ENCODE measurements around the gene SELENOH. TPM values are rescaled to one million over a fixed set of nuclear protein-coding genes. Genes with fewer than 3 reads are reported as not detected.
"Not testable (repeated sequence)": the region's sequence is repeated elsewhere in the genome, so short reads cannot be mapped to it uniquely, and the experiment has no call there.

SELENOH gene
- total RNA-seq, 1 donor from 2014 or later = 118 TPM

DNA sequence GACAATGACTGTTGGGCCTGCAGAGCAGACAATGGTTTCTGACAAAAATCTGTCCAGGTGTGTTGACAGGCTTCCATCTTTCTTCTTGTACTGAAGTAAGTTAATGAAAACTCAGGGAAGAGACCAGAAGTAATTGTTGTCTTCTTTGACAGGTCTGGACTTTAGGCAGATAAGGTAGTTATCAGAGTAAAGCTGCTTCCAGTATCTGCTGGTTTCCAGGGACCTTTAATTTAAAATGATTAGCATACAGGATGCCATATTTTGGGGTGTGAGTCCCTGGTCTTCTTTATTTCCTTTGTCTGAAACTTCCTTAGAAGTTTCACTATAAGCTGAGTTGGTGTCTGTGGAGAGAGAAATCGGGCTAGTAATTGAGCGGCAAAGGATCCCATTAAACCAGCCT, 27.5 kb upstream of the SELENOH start:
- Histone ChIP-seq H3K9me3 (no peaks in the 10 kb centered on the region), H3K36me3 (peaks cover 7% of the 10 kb centered on the region), H3K27me3 (ENCODE audit: low read depth) (no peaks in the 10 kb centered on the region), H3K27ac (no peak overlapping the region), H3K4me3 (peak overlapping the region; percentile 79), H3K4me1 (peaks cover 41% of the 10 kb centered on the region)
- ATAC-seq (no peak), DNase-seq (no peak)
- TF ChIP-seq, protein P1, sequence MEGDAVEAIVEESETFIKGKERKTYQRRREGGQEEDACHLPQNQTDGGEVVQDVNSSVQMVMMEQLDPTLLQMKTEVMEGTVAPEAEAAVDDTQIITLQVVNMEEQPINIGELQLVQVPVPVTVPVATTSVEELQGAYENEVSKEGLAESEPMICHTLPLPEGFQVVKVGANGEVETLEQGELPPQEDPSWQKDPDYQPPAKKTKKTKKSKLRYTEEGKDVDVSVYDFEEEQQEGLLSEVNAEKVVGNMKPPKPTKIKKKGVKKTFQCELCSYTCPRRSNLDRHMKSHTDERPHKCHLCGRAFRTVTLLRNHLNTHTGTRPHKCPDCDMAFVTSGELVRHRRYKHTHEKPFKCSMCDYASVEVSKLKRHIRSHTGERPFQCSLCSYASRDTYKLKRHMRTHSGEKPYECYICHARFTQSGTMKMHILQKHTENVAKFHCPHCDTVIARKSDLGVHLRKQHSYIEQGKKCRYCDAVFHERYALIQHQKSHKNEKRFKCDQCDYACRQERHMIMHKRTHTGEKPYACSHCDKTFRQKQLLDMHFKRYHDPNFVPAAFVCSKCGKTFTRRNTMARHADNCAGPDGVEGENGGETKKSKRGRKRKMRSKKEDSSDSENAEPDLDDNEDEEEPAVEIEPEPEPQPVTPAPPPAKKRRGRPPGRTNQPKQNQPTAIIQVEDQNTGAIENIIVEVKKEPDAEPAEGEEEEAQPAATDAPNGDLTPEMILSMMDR (IDR thresholded peaks at IDR 0.05) = no peak
- intact Hi-C loops (cut with DNase I) = no loop called here

DNA sequence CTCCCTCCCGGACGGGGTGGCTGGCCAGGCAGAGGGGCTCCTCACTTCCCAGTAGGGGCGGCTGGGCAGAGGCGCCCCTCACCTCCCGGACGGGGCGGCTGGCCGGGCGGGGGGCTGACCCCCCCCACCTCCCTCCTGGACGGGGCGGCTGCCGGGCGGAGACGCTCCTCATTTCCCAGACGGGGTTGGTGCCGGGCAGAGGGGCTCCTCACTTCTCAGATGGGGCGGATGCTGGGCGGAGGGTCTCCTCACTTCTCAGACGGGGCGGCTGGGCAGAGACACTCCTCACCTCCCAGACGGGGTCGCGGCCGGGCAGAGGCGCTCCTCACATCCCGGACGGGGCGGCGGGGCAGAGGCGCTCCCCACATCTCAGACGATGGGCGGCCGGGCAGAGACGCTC, 24.6 kb upstream of the SELENOH start:
- H3K27me3 ChIP-seq (ENCODE audit: low read depth); DNase-seq; H3K9me3 ChIP-seq; H3K27ac ChIP-seq; intact Hi-C loops (cut with DNase I); ATAC-seq; H3K4me3 ChIP-seq: not testable (repeated sequence)
- Histone ChIP-seq H3K36me3 (peaks cover 29% of the 10 kb centered on the region), H3K4me1 (peaks cover 23% of the 10 kb centered on the region)

DNA sequence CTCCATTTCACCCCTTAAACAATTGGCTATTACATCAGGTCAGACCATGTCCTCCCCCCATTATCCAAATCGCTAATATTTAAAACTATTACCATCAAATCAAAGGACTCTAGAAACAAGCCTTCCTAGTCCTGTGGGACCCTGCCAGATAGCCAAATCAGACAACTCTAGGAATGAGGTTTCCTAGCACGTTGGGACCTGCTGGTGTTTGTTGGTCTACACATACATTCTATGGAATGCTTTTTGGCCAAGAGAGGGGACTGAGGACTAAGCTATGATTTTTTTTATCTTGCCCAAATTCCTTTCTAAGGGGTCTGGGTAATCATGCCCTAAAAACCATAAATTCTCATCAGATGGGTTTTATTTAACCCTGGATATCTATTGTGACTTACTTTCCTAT, 14.1 kb upstream of the SELENOH start:
- Histone ChIP-seq H3K4me3 (no peak overlapping the region), H3K9me3 (no peaks in the 10 kb centered on the region), H3K36me3 (peaks cover 11% of the 10 kb centered on the region), H3K27me3 (ENCODE audit: low read depth) (no peaks in the 10 kb centered on the region), H3K27ac (no peak overlapping the region), H3K4me1 (no peaks in the 10 kb centered on the region)
- intact Hi-C loops (cut with DNase I) = no loop called here
- no peak for ATAC-seq
- no peak for DNase-seq
- TF ChIP-seq, protein P1 (IDR thresholded peaks at IDR 0.05) = no peak

DNA sequence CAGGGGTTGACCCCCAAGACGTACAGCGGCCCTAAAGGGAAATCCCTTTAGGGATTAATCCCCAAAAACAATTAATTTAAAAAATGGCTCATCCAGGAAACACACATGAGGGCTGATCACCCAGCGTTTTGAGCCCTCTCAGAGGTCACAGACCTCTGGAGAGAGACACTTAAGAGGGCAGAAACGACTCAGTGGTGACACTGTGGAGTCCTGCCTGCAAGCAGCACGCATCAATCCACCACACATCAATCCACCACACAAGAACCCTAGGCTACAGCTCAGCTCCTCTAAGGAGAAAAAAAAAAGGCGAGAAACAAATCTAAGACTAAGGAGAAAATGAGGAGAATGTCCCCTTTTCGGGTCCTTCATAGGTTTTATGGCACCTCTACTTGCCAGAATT, 12.5 kb upstream of the SELENOH start:
- intact Hi-C loops (cut with DNase I) = no loop called here
- DNase-seq (no peak), ATAC-seq (no peak)
- H3K27ac ChIP-seq = no peak overlapping the region
- H3K9me3 ChIP-seq = no peaks in the 10 kb centered on the region
- H3K4me3 ChIP-seq = no peak overlapping the region
- TF ChIP-seq, protein P1 (IDR thresholded peaks at IDR 0.05) = no peak
- no peaks in the 10 kb centered on the region for H3K4me1 ChIP-seq
- H3K27me3 ChIP-seq (ENCODE audit: low read depth) = no peaks in the 10 kb centered on the region
- H3K36me3 ChIP-seq = no peaks in the 10 kb centered on the region

DNA sequence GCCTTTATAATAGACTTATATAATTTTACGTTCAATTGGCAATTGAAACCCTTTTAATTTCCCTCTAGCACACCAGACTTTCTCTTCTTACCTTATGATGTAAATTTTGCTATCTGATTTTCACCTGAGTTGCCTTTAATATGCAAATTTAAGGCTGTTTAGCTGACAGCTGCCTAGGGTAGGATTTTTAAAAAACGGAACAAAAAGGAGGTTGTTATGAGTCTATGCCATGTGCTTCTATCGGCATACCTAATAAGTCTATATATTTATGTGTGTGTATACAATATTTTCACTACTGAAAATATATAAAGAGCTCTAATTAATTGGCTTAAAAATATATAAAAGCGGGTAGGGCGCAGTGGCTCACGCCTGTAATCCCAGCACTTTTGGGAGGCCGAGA, 11.8 kb upstream of the SELENOH start:
- H3K27ac ChIP-seq = no peak overlapping the region
- DNase-seq (no peak), ATAC-seq (no peak)
- no peaks in the 10 kb centered on the region for H3K9me3 ChIP-seq
- peaks cover 3% of the 10 kb centered on the region for H3K36me3 ChIP-seq
- TF ChIP-seq, protein P1 (IDR thresholded peaks at IDR 0.05) = no peak
- H3K27me3 ChIP-seq (ENCODE audit: low read depth) = no peaks in the 10 kb centered on the region
- intact Hi-C loops (cut with DNase I) = no loop called here
- H3K4me1 ChIP-seq = no peaks in the 10 kb centered on the region
- H3K4me3 ChIP-seq = no peak overlapping the region

DNA sequence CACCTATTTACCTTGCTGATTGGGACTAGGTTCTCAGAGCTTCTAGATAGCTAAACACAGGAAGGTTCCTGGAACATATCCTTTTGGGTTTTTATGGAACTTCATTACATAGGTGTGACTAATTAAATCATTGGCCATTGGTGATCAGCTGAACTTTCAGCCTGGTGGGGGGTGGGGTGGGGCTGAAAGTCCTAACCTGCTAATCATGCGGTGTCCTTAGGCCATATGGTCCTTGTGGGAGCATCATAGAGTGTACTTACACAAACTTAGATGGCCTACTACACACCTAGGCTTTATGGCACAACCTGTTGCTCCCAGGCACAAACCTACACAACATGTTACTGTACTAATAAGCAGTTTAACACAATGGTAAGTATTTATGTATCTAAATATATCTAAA, 8.6 kb upstream of the SELENOH start:
- no peaks in the 10 kb centered on the region for H3K9me3 ChIP-seq
- TF ChIP-seq, protein P1 (IDR thresholded peaks at IDR 0.05) = no peak
- intact Hi-C loops (cut with DNase I) = no loop called here
- H3K27me3 ChIP-seq (ENCODE audit: low read depth) = no peaks in the 10 kb centered on the region
- peaks cover 21% of the 10 kb centered on the region for H3K36me3 ChIP-seq
- no peak overlapping the region for H3K4me3 ChIP-seq
- H3K27ac ChIP-seq = no peak overlapping the region
- no peaks in the 10 kb centered on the region for H3K4me1 ChIP-seq
- ATAC-seq = no peak
- DNase-seq = no peak

All from lower lobe of right lung (tissue), 2 donors.